HFF-Myc (cell line): Measurements from ENCODE around the gene CABLES1.

Source experiments
- DNase-seq: peaks from one replicate; pipeline ENCODE4 v3.0.0-alpha.2; 2011; ENCODE audit warnings: low read depth; ENCODE audit errors: extremely low read depth
- H3K4me3 ChIP-seq: replicated peaks from 2 replicates; pipeline ENCODE4 v1.5.1; 2011; ENCODE audit warnings: low read depth, mild to moderate bottlenecking, control low read depth, low read length
- CTCF ChIP-seq: IDR thresholded peaks from 2 replicates; pipeline ENCODE4 v1.5.1; 2012; ENCODE audit warnings: mild to moderate bottlenecking, low read depth, low read length, control low read depth; ENCODE audit errors: missing control alignments

CABLES1 gene

GRCh38 chr18:23143016-23143814 lies 7.9 kb downstream of the CABLES1 start:
- no peak for TF ChIP-seq CTCF
- no peak overlapping the region for H3K4me3 ChIP-seq
- DNase-seq: no peak

DNA sequence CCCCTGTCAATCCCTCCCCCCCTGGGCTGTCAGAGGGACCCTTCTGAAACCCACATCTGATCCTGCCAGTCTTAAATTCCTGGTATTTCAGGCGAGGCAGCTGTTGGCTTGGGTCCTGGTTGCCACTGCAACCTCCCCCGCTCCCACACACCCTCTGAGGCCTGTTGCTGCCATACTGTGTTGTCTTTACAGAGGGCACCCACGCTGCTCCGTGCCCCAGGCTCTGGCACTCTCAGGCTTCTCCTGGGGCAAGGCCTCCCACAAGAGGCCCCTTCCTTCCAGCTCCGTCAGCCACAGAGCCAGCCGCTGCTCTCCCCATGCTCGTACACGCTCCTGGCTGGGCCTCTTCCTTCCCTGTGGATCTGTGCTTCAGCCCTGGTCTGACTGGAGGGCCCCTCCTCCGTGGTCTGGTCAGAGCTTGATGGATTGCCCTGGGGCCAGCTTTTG lies 8.6 kb downstream of the CABLES1 start:
- TF ChIP-seq CTCF: no peak
- no peak overlapping the region for H3K4me3 ChIP-seq
- DNase-seq: no peak

- no peak for DNase-seq
- no peak for TF ChIP-seq CTCF
- no peak overlapping the region for H3K4me3 ChIP-seq
Observed at GRCh38 chr18:23144640-23145039, 9.4 kb downstream of the CABLES1 start.

- no peak for TF ChIP-seq CTCF
- H3K4me3 ChIP-seq: no peak overlapping the region
- no peak for DNase-seq
Observed at GRCh38 chr18:23145621-23146020, 10.3 kb downstream of the CABLES1 start.

GRCh38 chr18:23146861-23147469 lies 11.7 kb downstream of the CABLES1 start:
- no peak overlapping the region for H3K4me3 ChIP-seq
- no peak for TF ChIP-seq CTCF
- no peak for DNase-seq

- DNase-seq: no peak
- TF ChIP-seq CTCF: no peak
- no peak overlapping the region for H3K4me3 ChIP-seq
Observed at GRCh38 chr18:23148382-23148781, 13.1 kb downstream of the CABLES1 start.
